Suprapubic skin (tissue), 4 donors: ENCODE data around the gene TFAP2A.

Source experiments
- POLR2A ChIP-seq, 2 donors: fragments of 450-650 bp; IDR thresholded peaks; one replicate each; pipeline ENCODE4 v1.6.1; 2017; ENCODE audit warnings: antibody characterized with exemption in 2 of 2, mild to moderate bottlenecking in 2 of 2, moderate library complexity in 2 of 2
- POLR2AphosphoS5 ChIP-seq, 3 donors: sonication (generic); formaldehyde crosslinking; IDR thresholded peaks; one replicate each; pipeline ENCODE4 v1.6.1; 2017; ENCODE audit warnings: antibody characterized with exemption in 3 of 3
- TF ChIP-seq, protein P1 (sequence below), 2 donors: fragments of 200-600 bp in 1 of 2; fragments of 450-650 bp in 1 of 2; sonication (generic) in 1 of 2; IDR thresholded peaks; one replicate each; pipeline ENCODE4 v1.5.1; 2016 to 2019; ENCODE audit warnings: antibody characterized with exemption in 2 of 2, mild to moderate bottlenecking in 1 of 2, moderate library complexity in 1 of 2

DNA sequence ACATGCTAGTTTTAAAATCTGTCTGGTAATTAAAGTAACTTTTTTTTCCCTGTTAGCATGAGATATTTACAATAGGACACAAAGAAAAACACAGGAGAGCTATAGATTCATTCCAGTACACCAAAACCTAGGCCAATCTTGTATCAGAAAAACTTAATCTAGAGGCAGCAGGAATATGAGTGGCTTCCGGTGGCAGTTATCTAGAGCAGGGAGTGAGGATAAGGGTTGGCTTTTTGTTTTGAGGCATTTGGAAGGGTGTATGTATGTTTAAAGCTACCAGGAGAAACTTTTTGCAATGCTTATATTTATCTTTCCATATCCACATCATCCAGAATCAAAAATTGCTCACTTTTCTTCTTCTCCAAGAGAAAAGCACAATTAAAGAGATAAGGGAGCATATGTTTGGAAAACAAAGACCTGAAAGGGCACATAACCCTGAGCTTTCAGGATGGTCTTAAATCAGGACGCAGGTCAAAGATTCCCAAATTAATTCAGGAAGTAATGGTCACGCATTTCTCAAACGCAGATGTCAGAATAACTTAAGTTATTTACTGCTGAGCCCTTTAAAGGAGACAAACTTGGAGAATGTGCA lies 13.1 kb downstream of the TFAP2A start:
- TF ChIP-seq, protein P1, sequence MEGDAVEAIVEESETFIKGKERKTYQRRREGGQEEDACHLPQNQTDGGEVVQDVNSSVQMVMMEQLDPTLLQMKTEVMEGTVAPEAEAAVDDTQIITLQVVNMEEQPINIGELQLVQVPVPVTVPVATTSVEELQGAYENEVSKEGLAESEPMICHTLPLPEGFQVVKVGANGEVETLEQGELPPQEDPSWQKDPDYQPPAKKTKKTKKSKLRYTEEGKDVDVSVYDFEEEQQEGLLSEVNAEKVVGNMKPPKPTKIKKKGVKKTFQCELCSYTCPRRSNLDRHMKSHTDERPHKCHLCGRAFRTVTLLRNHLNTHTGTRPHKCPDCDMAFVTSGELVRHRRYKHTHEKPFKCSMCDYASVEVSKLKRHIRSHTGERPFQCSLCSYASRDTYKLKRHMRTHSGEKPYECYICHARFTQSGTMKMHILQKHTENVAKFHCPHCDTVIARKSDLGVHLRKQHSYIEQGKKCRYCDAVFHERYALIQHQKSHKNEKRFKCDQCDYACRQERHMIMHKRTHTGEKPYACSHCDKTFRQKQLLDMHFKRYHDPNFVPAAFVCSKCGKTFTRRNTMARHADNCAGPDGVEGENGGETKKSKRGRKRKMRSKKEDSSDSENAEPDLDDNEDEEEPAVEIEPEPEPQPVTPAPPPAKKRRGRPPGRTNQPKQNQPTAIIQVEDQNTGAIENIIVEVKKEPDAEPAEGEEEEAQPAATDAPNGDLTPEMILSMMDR (IDR thresholded peaks at IDR 0.05): no peak
- TF ChIP-seq POLR2AphosphoS5 (IDR thresholded peaks at IDR 0.05): no peak
- TF ChIP-seq POLR2A (IDR thresholded peaks at IDR 0.05): no peak
